ENCODE data around the gene GPBP1L1.

The GPBP1L1 gene

GRCh38 chr1:45585110-45585426, 101.3 kb downstream of the GPBP1L1 start:
- no peak for DNase-seq

- peak; percentile 82 to 93 for DNase-seq
Observed at GRCh38 chr1:45584351-45585109, 101.8 kb downstream of the GPBP1L1 start.

- DNase-seq = peak; percentile 73 to 94
Observed at GRCh38 chr1:45583666-45584350, 102.5 kb downstream of the GPBP1L1 start, which contains the start of gene NASP. NASP (plus strand) TSS chr1:45584041; CDS start chr1:45584147, 106 bp downstream.

- peak; percentile 96 to 98 for DNase-seq
Observed at GRCh38 chr1:45583264-45583665, 103.1 kb downstream of the GPBP1L1 start.

Data from inflammatory macrophage treated with lipopolysaccharide for 1 hour (primary cell).